Neural progenitor cell (in vitro differentiated cells): ENCODE results near the gene SHC2. TPM values are rescaled to one million over a fixed set of nuclear protein-coding genes. Genes with fewer than 3 reads are reported as not detected.

Experiments
- DNase-seq: peaks from one replicate; pipeline ENCODE4 v3.0.0-alpha.2; 2016; ENCODE audit warnings: low spot score
- H2AFZ ChIP-seq: fragments of 200-600 bp; sonication (generic); replicated peaks from 2 replicates; pipeline ENCODE4 v1.6.1; 2016; ENCODE audit warnings: antibody characterized with exemption
- H3F3A ChIP-seq: fragments of 200-600 bp; sonication (generic); 2 replicates; pipeline ENCODE4 v1.6.1; 2016; ENCODE audit warnings: antibody characterized with exemption, low read depth
- H3K27ac ChIP-seq: fragments of 200-600 bp; sonication (generic); 2 replicates; pipeline ENCODE4 v1.5.1; 2016; ENCODE audit warnings: mild to moderate bottlenecking
- H3K27me3 ChIP-seq: fragments of 200-600 bp; sonication (generic); 2 replicates; pipeline ENCODE4 v1.6.1; 2016; ENCODE audit warnings: mild to moderate bottlenecking, moderate library complexity
- H3K36me3 ChIP-seq: fragments of 200-600 bp; sonication (generic); 2 replicates; pipeline ENCODE4 v1.5.1; 2016
- H3K4me1 ChIP-seq: fragments of 200-600 bp; sonication (generic); 2 replicates; pipeline ENCODE4 v1.6.1; 2016; ENCODE audit warnings: mixed run types
- H3K4me2 ChIP-seq: fragments of 200-600 bp; sonication (generic); 2 replicates; pipeline ENCODE4 v1.6.1; 2016
- H3K4me3 ChIP-seq: fragments of 200-600 bp; sonication (generic); 2 replicates; pipeline ENCODE4 v1.5.1; 2016
- H3K79me2 ChIP-seq: fragments of 200-600 bp; sonication (generic); 2 replicates; pipeline ENCODE4 v1.6.1; 2016; ENCODE audit warnings: low read depth
- H3K9ac ChIP-seq: fragments of 200-600 bp; sonication (generic); 2 replicates; pipeline ENCODE4 v1.6.1; 2016
- H3K9me3 ChIP-seq: fragments of 200-600 bp; sonication (generic); 2 replicates; pipeline ENCODE4 v1.5.1; 2016; ENCODE audit warnings: low read depth
- H4K20me1 ChIP-seq: fragments of 200-600 bp; sonication (generic); 2 replicates; pipeline ENCODE4 v1.6.1; 2016; ENCODE audit warnings: low read depth
- H3K27ac Mint-ChIP-seq: 3 replicates; pipeline ENCODE4 v1.8.0; 2021; ENCODE audit warnings: mixed read lengths
- H3K27me3 Mint-ChIP-seq: 2 replicates; pipeline ENCODE4 v1.8.0; 2022; ENCODE audit warnings: low read depth, mild to moderate bottlenecking, inconsistent platforms, moderate library complexity, mixed read lengths; ENCODE audit not compliant: insufficient read depth
- H3K36me3 Mint-ChIP-seq: 3 replicates; pipeline ENCODE4 v1.8.0; 2021; ENCODE audit warnings: mixed read lengths
- H3K4me1 Mint-ChIP-seq: 3 replicates; pipeline ENCODE4 v1.8.0; 2021; ENCODE audit warnings: mixed read lengths
- H3K4me3 Mint-ChIP-seq: 3 replicates; pipeline ENCODE4 v1.8.0; 2021; ENCODE audit warnings: mild to moderate bottlenecking, moderate library complexity, mixed read lengths
- H3K9me3 Mint-ChIP-seq: 3 replicates; pipeline ENCODE4 v1.8.0; 2020; ENCODE audit warnings: mixed read lengths
- CTCF ChIP-seq: fragments of 200-600 bp; sonication (generic); IDR thresholded peaks from 2 replicates; pipeline ENCODE4 v1.5.1; 2017; ENCODE audit warnings: antibody characterized with exemption, mild to moderate bottlenecking
- EZH2 ChIP-seq: fragments of 200-600 bp; sonication (generic); IDR thresholded peaks from 2 replicates; pipeline ENCODE4 v1.6.1; 2017; ENCODE audit warnings: antibody characterized with exemption, mild to moderate bottlenecking, moderate library complexity
- EZH2phosphoT487 ChIP-seq: fragments of 200-600 bp; sonication (generic); IDR thresholded peaks from 2 replicates; pipeline ENCODE4 v1.6.1; 2017; ENCODE audit warnings: antibody characterized with exemption
- total RNA-seq: library from RNA; depleted of rRNA; stranded (reverse); fragments of >200 nt; gene quantifications from 2 replicates; pipeline ENCODE4 v1.2.3, GENCODE V29; 2015; ENCODE audit warnings: low replicate concordance

The SHC2 gene
- total RNA-seq, 1 donor from 2014 or later, result 3.2 TPM

- TF ChIP-seq CTCF (no peak), EZH2phosphoT487 (no peak), EZH2 (no peak)
- no peak for DNase-seq
- H2AFZ ChIP-seq, result no peak overlapping the region
- H3K27ac ChIP-seq, result no peak overlapping the region
- Mint-ChIP-seq H3K4me3 (no peak overlapping the region), H3K27me3 (peaks cover 8% of the 10 kb centered on the region), H3K36me3 (peaks cover 2% of the 10 kb centered on the region), H3K4me1 (peaks cover 20% of the 10 kb centered on the region), H3K9me3 (no peaks in the 10 kb centered on the region), H3K27ac (no peak overlapping the region)
- H3K4me1 ChIP-seq, result peaks cover 17% of the 10 kb centered on the region
- no peak overlapping the region for H3K4me2 ChIP-seq
- no peaks in the 10 kb centered on the region for H3K36me3 ChIP-seq
- H3K9ac ChIP-seq, result no peak overlapping the region
- H3F3A ChIP-seq, result no peaks in the 10 kb centered on the region
- no peaks in the 10 kb centered on the region for H3K9me3 ChIP-seq
- no peaks in the 10 kb centered on the region for H3K79me2 ChIP-seq
- no peaks in the 10 kb centered on the region for H3K27me3 ChIP-seq
- no peaks in the 10 kb centered on the region for H4K20me1 ChIP-seq
- no peak overlapping the region for H3K4me3 ChIP-seq
Observed at GRCh38 chr19:419721-420515, 40.9 kb downstream of the SHC2 start.

- Histone ChIP-seq H2AFZ (no peak overlapping the region), H3K4me1 (peaks cover 17% of the 10 kb centered on the region), H3K4me3 (no peak overlapping the region), H3F3A (no peaks in the 10 kb centered on the region), H3K27ac (no peak overlapping the region), H3K9me3 (no peaks in the 10 kb centered on the region), H3K27me3 (no peaks in the 10 kb centered on the region), H4K20me1 (no peaks in the 10 kb centered on the region), H3K4me2 (no peak overlapping the region), H3K36me3 (no peaks in the 10 kb centered on the region), H3K79me2 (no peaks in the 10 kb centered on the region), H3K9ac (no peak overlapping the region)
- Mint-ChIP-seq H3K4me3 (peak overlapping the region; percentile 70), H3K4me1 (peaks cover 20% of the 10 kb centered on the region), H3K27me3 (peaks cover 8% of the 10 kb centered on the region), H3K36me3 (peaks cover 2% of the 10 kb centered on the region), H3K27ac (peak overlapping the region; percentile 96), H3K9me3 (no peaks in the 10 kb centered on the region)
- TF ChIP-seq CTCF, result no peak
- TF ChIP-seq EZH2phosphoT487, result no peak
- DNase-seq, result no peak
Observed at GRCh38 chr19:418761-419671, 41.8 kb downstream of the SHC2 start.

GRCh38 chr19:416416-416815 lies 44.4 kb downstream of the SHC2 start:
- H3F3A ChIP-seq, result peaks cover 9% of the 10 kb centered on the region
- no peak for TF ChIP-seq CTCF
- no peak for TF ChIP-seq EZH2
- no peak for TF ChIP-seq EZH2phosphoT487
- H3K4me2 ChIP-seq, result no peak overlapping the region
- H3K4me3 Mint-ChIP-seq, result no peak overlapping the region
- H3K4me3 ChIP-seq, result no peak overlapping the region
- H3K9ac ChIP-seq, result no peak overlapping the region
- peaks cover 6% of the 10 kb centered on the region for H3K27me3 Mint-ChIP-seq
- H3K27ac ChIP-seq, result no peak overlapping the region
- H3K9me3 ChIP-seq, result no peaks in the 10 kb centered on the region
- peaks cover 26% of the 10 kb centered on the region for H3K4me1 ChIP-seq
- no peaks in the 10 kb centered on the region for H4K20me1 ChIP-seq
- no peaks in the 10 kb centered on the region for H3K79me2 ChIP-seq
- no peaks in the 10 kb centered on the region for H3K27me3 ChIP-seq
- peaks cover under 1% of the 10 kb centered on the region for H3K36me3 Mint-ChIP-seq
- no peaks in the 10 kb centered on the region for H3K9me3 Mint-ChIP-seq
- H3K36me3 ChIP-seq, result no peaks in the 10 kb centered on the region
- peaks cover 27% of the 10 kb centered on the region for H3K4me1 Mint-ChIP-seq
- H3K27ac Mint-ChIP-seq, result no peak overlapping the region
- no peak overlapping the region for H2AFZ ChIP-seq
- no peak for DNase-seq
